Fibroblast of the aortic adventitia (primary cell): ENCODE results near the gene CNOT8. TPM values are rescaled to one million over a fixed set of nuclear protein-coding genes. Genes with fewer than 3 reads are reported as not detected.

Experiments
- DNase-seq: peaks from one replicate; pipeline ENCODE4 v3.0.0-alpha.2; 2010; ENCODE audit warnings: low read depth
- H3K4me3 ChIP-seq: 2 replicates; pipeline ENCODE4 v1.5.1; 2011; ENCODE audit warnings: low read depth, mild to moderate bottlenecking, control low read depth, low read length, moderate library complexity
- CTCF ChIP-seq: IDR thresholded peaks from 2 replicates; pipeline ENCODE4 v1.5.1; 2011; ENCODE audit warnings: mild to moderate bottlenecking, low read length, control low read depth, inconsistent platforms; ENCODE audit not compliant: insufficient read depth
- total RNA-seq: library from RNA; depleted of rRNA; stranded (reverse); fragments of >200 nt; gene quantifications from 2 replicates; pipeline ENCODE4 v1.2.3, GENCODE V29; 2012; ENCODE audit warnings: low replicate concordance

The CNOT8 gene
- total RNA-seq, 1 donor: 38.8 TPM

GRCh38 chr5:154863291-154864080 is 5.1 kb downstream of the CNOT8 start:
- DNase-seq: no peak
- TF ChIP-seq CTCF: no peak
- H3K4me3 ChIP-seq: no peak overlapping the region

- TF ChIP-seq CTCF: no peak
- DNase-seq: no peak
- H3K4me3 ChIP-seq: no peak overlapping the region
Measured at GRCh38 chr5:154865466-154866184, 7.2 kb downstream of the CNOT8 start.

- no peak for DNase-seq
- TF ChIP-seq CTCF: no peak
- H3K4me3 ChIP-seq: no peak overlapping the region
Measured at GRCh38 chr5:154866841-154867240, 8.4 kb downstream of the CNOT8 start.

- TF ChIP-seq CTCF: no peak
- no peak overlapping the region for H3K4me3 ChIP-seq
- DNase-seq: no peak
Measured at GRCh38 chr5:154868702-154869101, 10.3 kb downstream of the CNOT8 start.

- DNase-seq: no peak
- H3K4me3 ChIP-seq: no peak overlapping the region
- TF ChIP-seq CTCF: no peak
Measured at GRCh38 chr5:154871734-154872133, 13.3 kb downstream of the CNOT8 start.

- DNase-seq: no peak
- no peak overlapping the region for H3K4me3 ChIP-seq
- no peak for TF ChIP-seq CTCF
Measured at GRCh38 chr5:154873791-154874331, 15.4 kb downstream of the CNOT8 start.
